C4-2B (cell line): ENCODE data around the gene VWF.

Experiments used
- H3K27ac ChIP-seq: fragments of 450-650 bp; 2 replicates; pipeline ENCODE4 v1.5.1; 2017
- ZFX ChIP-seq: fragments of 450-650 bp; IDR thresholded peaks from 2 replicates; pipeline ENCODE4 v1.6.1; 2017
- TF ChIP-seq, protein P1 (sequence below): fragments of 450-650 bp; conservative IDR thresholded peaks from 2 replicates; pipeline ENCODE4 v1.5.1; 2017; ENCODE audit warnings: mild to moderate bottlenecking

Gene VWF

DNA sequence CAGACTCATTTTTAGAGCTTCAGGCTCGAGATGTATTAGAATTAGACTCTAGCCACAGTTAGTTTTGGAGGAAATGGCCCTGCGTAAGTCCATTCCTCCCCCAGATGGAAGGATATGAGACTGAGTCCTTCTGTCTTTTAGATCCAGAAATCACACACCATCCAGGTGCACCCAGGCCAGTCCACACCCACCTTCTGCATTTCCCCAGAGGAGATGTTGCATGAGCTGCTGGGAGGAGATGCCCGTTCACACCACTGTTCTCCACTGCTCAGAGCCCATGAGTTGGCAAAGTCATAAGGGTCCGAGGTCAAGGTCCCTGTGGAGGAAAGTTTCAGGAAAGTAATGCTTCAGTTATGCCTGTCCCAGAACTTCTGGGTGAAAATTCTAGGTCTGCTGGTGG is 29.2 kb downstream of the VWF start:
- TF ChIP-seq, protein P1, sequence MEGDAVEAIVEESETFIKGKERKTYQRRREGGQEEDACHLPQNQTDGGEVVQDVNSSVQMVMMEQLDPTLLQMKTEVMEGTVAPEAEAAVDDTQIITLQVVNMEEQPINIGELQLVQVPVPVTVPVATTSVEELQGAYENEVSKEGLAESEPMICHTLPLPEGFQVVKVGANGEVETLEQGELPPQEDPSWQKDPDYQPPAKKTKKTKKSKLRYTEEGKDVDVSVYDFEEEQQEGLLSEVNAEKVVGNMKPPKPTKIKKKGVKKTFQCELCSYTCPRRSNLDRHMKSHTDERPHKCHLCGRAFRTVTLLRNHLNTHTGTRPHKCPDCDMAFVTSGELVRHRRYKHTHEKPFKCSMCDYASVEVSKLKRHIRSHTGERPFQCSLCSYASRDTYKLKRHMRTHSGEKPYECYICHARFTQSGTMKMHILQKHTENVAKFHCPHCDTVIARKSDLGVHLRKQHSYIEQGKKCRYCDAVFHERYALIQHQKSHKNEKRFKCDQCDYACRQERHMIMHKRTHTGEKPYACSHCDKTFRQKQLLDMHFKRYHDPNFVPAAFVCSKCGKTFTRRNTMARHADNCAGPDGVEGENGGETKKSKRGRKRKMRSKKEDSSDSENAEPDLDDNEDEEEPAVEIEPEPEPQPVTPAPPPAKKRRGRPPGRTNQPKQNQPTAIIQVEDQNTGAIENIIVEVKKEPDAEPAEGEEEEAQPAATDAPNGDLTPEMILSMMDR: no peak
- TF ChIP-seq ZFX: no peak
- no peak overlapping the region for H3K27ac ChIP-seq

DNA sequence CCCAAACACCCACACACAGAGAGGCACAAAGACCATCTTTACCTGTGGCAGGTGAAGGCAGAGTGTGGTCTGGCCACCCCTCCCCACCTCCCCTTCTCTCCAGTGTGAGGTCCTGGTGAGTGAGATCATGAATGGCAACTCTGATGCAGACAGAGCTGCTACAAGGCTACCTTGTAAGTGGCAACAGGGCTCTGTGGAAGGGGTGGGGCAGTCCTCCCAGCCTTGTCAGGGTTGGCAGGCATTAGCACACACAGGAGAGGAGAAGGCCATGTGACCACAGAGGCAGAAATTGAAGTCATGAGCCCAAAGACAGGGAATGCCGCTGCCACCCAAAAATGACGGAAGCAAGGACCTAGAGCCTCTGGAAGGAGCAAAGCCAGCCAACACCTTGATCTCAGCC is 30.7 kb downstream of the VWF start:
- no peak for TF ChIP-seq ZFX
- TF ChIP-seq, protein P1: no peak
- H3K27ac ChIP-seq: no peak overlapping the region

DNA sequence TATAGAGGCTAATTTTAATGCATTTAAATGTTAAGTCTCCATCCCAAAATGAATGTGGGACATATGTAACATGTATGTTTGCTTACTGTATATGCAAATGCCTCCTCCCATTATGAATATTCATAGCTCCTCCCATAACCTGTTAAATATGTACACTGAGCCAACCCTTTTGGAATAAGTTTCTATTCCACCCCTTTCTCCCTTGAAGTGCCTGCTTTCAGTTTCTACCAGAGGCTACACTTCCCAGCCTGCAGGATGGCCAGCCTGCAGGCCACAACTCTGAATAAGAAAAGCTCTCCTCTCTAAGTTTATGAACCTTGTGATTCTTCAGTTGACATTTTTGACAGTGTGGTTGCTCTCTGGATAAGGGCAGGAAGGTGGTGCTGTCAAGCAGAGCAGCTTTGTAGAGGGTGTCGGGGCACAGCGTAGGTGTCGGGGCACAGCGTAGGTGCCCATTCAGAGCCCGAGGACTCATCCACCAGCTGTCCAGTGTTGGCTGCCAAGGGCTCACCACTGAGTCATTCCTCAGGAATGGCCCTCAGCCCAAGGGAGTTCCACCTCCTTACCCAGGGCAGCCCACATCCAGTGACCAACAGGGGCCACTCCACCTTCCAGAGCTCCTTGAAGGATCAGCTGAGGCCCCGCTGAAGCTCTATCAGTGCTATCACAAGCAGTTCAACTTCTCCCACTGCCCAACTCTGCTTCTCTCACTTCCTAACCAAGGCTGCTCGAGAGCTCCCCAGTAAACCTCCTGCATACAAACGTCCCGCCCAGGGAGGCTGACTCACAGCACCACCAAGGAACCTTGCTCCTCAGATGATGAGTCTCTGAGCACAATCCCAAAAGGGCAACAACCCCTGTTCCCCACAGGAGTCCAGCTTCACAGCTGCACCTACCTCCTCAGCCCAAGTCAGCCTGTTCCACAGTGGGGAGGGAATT is 31.4 kb downstream of the VWF start:
- H3K27ac ChIP-seq: no peak overlapping the region
- TF ChIP-seq ZFX: no peak
- TF ChIP-seq, protein P1: no peak

DNA sequence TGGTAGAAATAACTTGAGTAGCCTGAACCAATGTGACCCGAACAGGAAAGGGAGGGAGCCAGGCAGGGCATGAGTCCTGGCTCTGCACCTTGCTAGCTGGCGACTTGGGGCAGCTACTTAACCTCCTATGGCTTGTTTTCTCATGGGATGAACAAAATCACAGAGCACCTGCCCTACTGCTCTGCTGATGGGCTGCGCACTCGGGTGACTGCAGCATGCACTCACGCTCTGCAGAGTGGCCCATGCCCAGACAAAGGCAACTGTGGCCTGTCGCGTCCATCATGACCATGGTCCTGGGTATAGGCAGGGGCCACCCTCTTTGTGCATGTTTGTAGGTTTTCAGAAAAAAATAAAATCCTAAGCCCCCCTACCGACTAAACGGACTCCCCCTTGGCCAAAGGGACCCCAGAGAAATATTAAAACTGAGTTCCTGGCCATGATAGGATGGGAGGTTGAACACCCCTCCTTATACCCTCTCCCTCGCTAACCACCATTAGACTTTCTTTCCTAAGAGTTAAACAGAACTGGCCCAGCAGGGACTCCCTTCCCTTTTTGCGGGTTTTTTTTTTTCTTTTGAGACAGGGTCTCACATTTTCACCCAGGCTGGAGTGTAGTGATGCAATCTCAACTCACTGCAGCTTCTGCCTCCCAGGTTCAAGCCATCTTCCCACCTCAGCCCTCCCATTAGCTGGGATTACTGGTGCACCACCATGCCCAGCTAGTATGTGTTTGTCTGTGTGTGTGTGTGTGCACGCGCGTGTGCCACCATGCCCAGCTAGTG is 32.5 kb downstream of the VWF start:
- no peak for TF ChIP-seq ZFX
- TF ChIP-seq, protein P1: no peak
- no peak overlapping the region for H3K27ac ChIP-seq

DNA sequence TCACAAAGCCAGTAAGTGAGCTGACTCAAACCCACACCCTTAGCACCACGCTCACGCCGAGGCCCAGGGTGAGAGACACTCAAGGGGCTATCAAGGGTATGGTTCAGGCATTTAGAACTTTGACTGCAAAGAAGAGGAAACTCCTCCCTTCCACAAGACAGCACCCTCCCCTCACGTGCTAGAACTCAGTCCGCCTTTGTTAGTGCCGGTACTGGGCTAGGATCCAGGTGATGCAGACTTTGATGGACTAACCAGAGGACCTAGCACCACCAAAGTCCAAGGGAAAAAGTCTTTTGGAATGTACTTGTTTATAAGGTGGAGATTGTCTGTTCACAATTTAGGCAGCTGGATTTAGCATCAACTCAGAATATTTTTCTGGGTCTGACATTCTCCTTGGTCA is 33.7 kb downstream of the VWF start:
- H3K27ac ChIP-seq: no peak overlapping the region

DNA sequence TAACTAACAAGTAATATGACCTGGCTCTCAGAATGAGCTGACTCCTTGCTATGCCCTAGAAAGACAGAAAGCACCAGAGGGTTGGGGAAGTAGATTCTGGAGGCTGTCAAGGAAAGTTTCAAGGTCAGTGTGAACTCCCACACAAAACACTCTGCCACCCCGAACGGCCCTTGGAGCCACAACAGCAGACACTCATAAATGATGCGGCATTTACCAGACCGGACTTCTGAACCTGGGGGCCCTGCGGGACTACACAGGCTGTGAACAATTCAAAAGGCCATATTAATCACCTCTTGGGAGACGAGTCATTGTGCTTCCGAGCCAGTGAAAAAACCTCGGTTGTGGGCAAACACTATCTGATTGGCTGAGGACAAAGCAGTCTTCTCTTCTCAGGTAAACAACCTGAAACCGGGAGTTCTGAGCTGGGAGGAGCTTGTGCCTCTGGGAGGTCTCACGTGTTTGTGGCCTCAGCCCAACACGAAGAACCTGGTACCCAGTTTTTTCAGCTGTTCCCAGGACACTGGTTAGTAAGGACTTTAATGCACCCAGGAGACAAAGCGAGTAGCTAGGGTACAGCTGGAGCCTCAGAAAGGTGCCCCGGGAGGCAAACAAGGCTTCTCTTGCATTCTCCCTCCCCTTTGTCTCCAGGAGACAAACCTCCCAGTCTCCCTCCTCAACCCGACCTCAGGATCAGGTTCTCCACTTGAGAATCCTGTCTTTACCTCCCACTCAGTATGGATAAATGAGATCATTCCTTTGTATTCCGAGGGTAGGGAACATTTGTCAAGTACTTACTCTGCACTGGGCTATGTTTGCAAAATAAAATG is 35.3 kb downstream of the VWF start:
- TF ChIP-seq, protein P1: no peak
- no peak for TF ChIP-seq ZFX
- peak overlapping the region; percentile 59 for H3K27ac ChIP-seq

More for the DNA sequence above, 33.7 kb downstream of the VWF start:
- TF ChIP-seq ZFX: no peak
- TF ChIP-seq, protein P1: no peak
